Neuronal stem cell (in vitro differentiated cells): ENCODE measurements around the gene GYPA.
"Not testable (repeated sequence)": the region's sequence is repeated elsewhere in the genome, so short reads cannot be mapped to it uniquely, and the experiment has no call there.

Experiments
- DNase-seq: peaks from one replicate; pipeline ENCODE4 v3.0.0-alpha.2; 2013; ENCODE audit warnings: low spot score
- H2AFZ ChIP-seq: one replicate; pipeline ENCODE4 v1.6.1; 2013; ENCODE audit warnings: mild to moderate bottlenecking, low read length, inconsistent platforms
- H2AK5ac ChIP-seq: 2 replicates; pipeline ENCODE4 v1.6.1; 2013; ENCODE audit warnings: low read depth, mild to moderate bottlenecking, inconsistent platforms, low read length, moderate library complexity, mixed read lengths
- H2BK120ac ChIP-seq: 2 replicates; pipeline ENCODE4 v1.6.1; 2013; ENCODE audit warnings: low read depth, mild to moderate bottlenecking, inconsistent platforms, low read length, moderate library complexity, mixed read lengths
- H2BK12ac ChIP-seq: one replicate; pipeline ENCODE4 v1.6.1; 2013; ENCODE audit warnings: low read length, inconsistent platforms
- H2BK15ac ChIP-seq: 2 replicates; pipeline ENCODE4 v1.6.1; 2013; ENCODE audit warnings: mild to moderate bottlenecking, low read length, inconsistent platforms, mixed read lengths
- H2BK5ac ChIP-seq: one replicate; pipeline ENCODE4 v1.6.1; 2013; ENCODE audit warnings: inconsistent platforms, mild to moderate bottlenecking, low read length, moderate library complexity
- H3K14ac ChIP-seq: one replicate; pipeline ENCODE4 v1.6.1; 2013; ENCODE audit warnings: low read length, inconsistent platforms
- H3K18ac ChIP-seq: 2 replicates; pipeline ENCODE4 v1.6.1; 2013; ENCODE audit warnings: low read length, inconsistent platforms
- H3K23ac ChIP-seq: 2 replicates; pipeline ENCODE4 v1.6.1; 2013; ENCODE audit warnings: low read depth, mild to moderate bottlenecking, mixed read lengths, low read length, inconsistent platforms; ENCODE audit not compliant: poor library complexity
- H3K27ac ChIP-seq: replicated peaks from 3 replicates; pipeline ENCODE4 v1.5.1; 2013; ENCODE audit warnings: low read length, inconsistent platforms
- H3K27me3 ChIP-seq, 3 experiments: 2 replicates each; pipeline ENCODE4 v1.6.1; 2013; ENCODE audit warnings: low read length in 3 of 3, mild to moderate bottlenecking in 2 of 3, inconsistent platforms in 1 of 3, low read depth in 1 of 3, mixed read lengths in 1 of 3, moderate library complexity in 1 of 3; ENCODE audit not compliant: control insufficient read depth in 3 of 3, insufficient read depth in 3 of 3
- H3K36me3 ChIP-seq, 2 donors: replicated peaks in 1 of 2; 2 replicates each; pipeline ENCODE4 v1.6.1; 2013; ENCODE audit warnings: low read length in 2 of 2; ENCODE audit not compliant: control insufficient read depth in 2 of 2, insufficient read depth in 2 of 2
- H3K4ac ChIP-seq: 2 replicates; pipeline ENCODE4 v1.6.1; 2013; ENCODE audit warnings: inconsistent platforms, mild to moderate bottlenecking, low read length, moderate library complexity
- H3K4me1 ChIP-seq, 2 donors: 1 replicate in 1 of 2; 2 replicates in 1 of 2; pipeline ENCODE4 v1.6.1; 2013; ENCODE audit warnings: low read length in 2 of 2, low read depth in 1 of 2; ENCODE audit not compliant: control insufficient read depth in 2 of 2, insufficient read depth in 1 of 2
- H3K4me2 ChIP-seq: one replicate; pipeline ENCODE4 v1.6.1; 2013; ENCODE audit warnings: mild to moderate bottlenecking, low read length, inconsistent platforms; ENCODE audit not compliant: insufficient read depth, poor library complexity, severe bottlenecking
- H3K4me3 ChIP-seq, 2 donors: 2 replicates each; pipeline ENCODE4 v1.5.1; 2013; ENCODE audit warnings: low read length in 2 of 2, mild to moderate bottlenecking in 2 of 2, inconsistent platforms in 1 of 2, moderate library complexity in 1 of 2
- H3K79me1 ChIP-seq: one replicate; pipeline ENCODE4 v1.6.1; 2013; ENCODE audit warnings: low read depth, mild to moderate bottlenecking, inconsistent platforms, low read length, moderate library complexity
- H3K9ac ChIP-seq: one replicate; pipeline ENCODE4 v1.6.1; 2013; ENCODE audit warnings: mild to moderate bottlenecking, low read depth, low read length, inconsistent platforms; ENCODE audit not compliant: poor library complexity
- H3K9me3 ChIP-seq, 2 donors: replicated peaks in 1 of 2; 2 replicates each; pipeline versions ENCODE3 to v1.6.1; 2013; ENCODE audit warnings: low read length in 2 of 2, mild to moderate bottlenecking in 2 of 2, inconsistent platforms in 1 of 2, low read depth in 1 of 2, mixed read lengths in 1 of 2, moderate library complexity in 1 of 2; ENCODE audit not compliant: control insufficient read depth in 2 of 2, insufficient read depth in 1 of 2
- H4K8ac ChIP-seq: one replicate; pipeline ENCODE4 v1.6.1; 2013; ENCODE audit warnings: low read depth, mild to moderate bottlenecking, inconsistent platforms, low read length, moderate library complexity
- H4K91ac ChIP-seq: one replicate; pipeline ENCODE4 v1.6.1; 2013; ENCODE audit warnings: low read length, low read depth, mild to moderate bottlenecking, inconsistent platforms; ENCODE audit not compliant: poor library complexity
- WGBS, 2 donors: extraction: QIAGEN DNeasy Blood & Tissue Kit; methylation state at CpG; one replicate each; pipeline ENCODE4 v1.1.7; 2013; ENCODE audit warnings: missing lambda C conversion rate in 2 of 2, mixed read lengths in 1 of 2; ENCODE audit not compliant: insufficient read length in 2 of 2, insufficient replicate concordance in 1 of 2; ENCODE audit errors: extremely low coverage in 2 of 2; 5-methylcytosine and 5-hydroxymethylcytosine counted together

Gene GYPA

GRCh38 chr4:144078746-144079145 is 61.8 kb downstream of the GYPA start:
- not testable (repeated sequence) for H3K27ac ChIP-seq, H2AK5ac ChIP-seq, H3K23ac ChIP-seq, H2BK5ac ChIP-seq, H4K8ac ChIP-seq, H3K4me1 ChIP-seq, H2BK120ac ChIP-seq, H3K9me3 ChIP-seq, H2BK15ac ChIP-seq, DNase-seq, H3K4me3 ChIP-seq, H3K18ac ChIP-seq, H3K79me1 ChIP-seq, H3K36me3 ChIP-seq, H2AFZ ChIP-seq, H2BK12ac ChIP-seq, H3K4me2 ChIP-seq, H3K27me3 ChIP-seq, H3K14ac ChIP-seq, H4K91ac ChIP-seq, H3K4ac ChIP-seq, H3K9ac ChIP-seq
- WGBS, 2 donors, result no CpG with 5 or more reads among the region's 2 CpGs

GRCh38 chr4:144061556-144061955 is 79.0 kb downstream of the GYPA start:
- not testable (repeated sequence) for H3K4me3 ChIP-seq, H3K79me1 ChIP-seq, H3K36me3 ChIP-seq, H3K4me1 ChIP-seq, H2BK5ac ChIP-seq, H3K9me3 ChIP-seq, H3K4ac ChIP-seq, H3K23ac ChIP-seq, H3K18ac ChIP-seq, H3K14ac ChIP-seq, H2BK12ac ChIP-seq, H4K8ac ChIP-seq, H2BK120ac ChIP-seq, H3K27me3 ChIP-seq, H3K9ac ChIP-seq, H2AFZ ChIP-seq, DNase-seq, H3K4me2 ChIP-seq, H2BK15ac ChIP-seq, H2AK5ac ChIP-seq, H4K91ac ChIP-seq, H3K27ac ChIP-seq

GRCh38 chr4:144060234-144060859 is 80.2 kb downstream of the GYPA start:
- H3K79me1 ChIP-seq, H2BK12ac ChIP-seq, H4K91ac ChIP-seq, H3K4me3 ChIP-seq, H2BK15ac ChIP-seq, H2BK120ac ChIP-seq, H3K36me3 ChIP-seq, H3K14ac ChIP-seq, H2BK5ac ChIP-seq, H3K27ac ChIP-seq, H3K9me3 ChIP-seq, H3K27me3 ChIP-seq, H3K23ac ChIP-seq, H3K4ac ChIP-seq, H2AFZ ChIP-seq, H3K9ac ChIP-seq, H3K4me2 ChIP-seq, H4K8ac ChIP-seq, H3K18ac ChIP-seq, H3K4me1 ChIP-seq, H2AK5ac ChIP-seq, DNase-seq: not testable (repeated sequence)
- no CpG with 5 or more reads among the region's 3 CpGs for WGBS, 2 donors
